Stimulated activated CD4-positive, alpha-beta T cell treated with anti-CD3 and anti-CD28 coated beads, Interleukin-2, amount 100 ng/mL, for 24 hours (primary cell): ENCODE data around the gene PIM2.
"Not testable (repeated sequence)": the region's sequence is repeated elsewhere in the genome, so short reads cannot be mapped to it uniquely, and the experiment has no call there.

Source experiments
- DNase-seq, 2 donors: peaks; one replicate each; pipeline ENCODE4 v3.0.0-alpha.2; 2020

PIM2 gene

DNA sequence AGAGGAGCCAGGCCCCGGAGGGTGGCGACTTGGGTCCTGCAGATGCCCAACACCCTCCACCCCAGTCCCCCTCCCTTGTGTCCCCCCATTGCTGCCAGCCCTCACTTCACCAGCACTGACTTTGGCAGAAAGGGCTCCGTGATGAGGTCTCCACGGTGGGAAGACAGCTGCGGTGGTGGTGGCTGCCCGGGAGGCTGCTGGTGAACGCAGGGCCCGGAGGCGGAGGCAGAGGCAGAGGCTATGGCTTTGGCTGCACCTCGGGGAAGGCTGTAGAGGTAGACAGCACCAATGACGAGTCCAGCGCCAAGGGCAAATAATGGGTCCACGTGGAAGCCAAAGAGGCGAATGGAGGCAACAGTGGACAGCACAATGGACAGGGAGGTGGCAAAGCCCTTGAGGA is 14.2 kb downstream of the PIM2 start:
- no peak for DNase-seq

DNA sequence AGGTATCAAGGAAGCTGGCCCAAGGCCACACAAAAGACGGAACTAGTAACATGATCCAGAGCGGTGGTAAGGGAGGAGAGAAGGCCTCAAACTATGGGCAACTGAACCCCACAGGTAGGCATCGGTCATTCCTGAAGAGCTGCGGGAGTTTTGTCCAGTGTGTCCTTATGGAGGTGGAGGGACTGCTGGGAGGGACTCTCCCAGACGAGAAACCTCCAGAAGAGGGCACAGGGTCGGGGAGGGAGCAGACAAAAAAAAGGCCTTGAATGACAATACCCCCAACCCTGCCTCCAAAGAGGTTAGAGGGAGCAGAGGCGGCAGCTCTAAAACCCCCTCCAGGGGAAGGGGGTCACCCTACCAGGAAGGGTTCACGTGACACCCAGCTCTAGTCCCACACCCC is 14.6 kb downstream of the PIM2 start:
- no peak for DNase-seq

GRCh38 chrX:48903290-48903689 is 15.5 kb downstream of the PIM2 start:
- DNase-seq, result no peak

DNA sequence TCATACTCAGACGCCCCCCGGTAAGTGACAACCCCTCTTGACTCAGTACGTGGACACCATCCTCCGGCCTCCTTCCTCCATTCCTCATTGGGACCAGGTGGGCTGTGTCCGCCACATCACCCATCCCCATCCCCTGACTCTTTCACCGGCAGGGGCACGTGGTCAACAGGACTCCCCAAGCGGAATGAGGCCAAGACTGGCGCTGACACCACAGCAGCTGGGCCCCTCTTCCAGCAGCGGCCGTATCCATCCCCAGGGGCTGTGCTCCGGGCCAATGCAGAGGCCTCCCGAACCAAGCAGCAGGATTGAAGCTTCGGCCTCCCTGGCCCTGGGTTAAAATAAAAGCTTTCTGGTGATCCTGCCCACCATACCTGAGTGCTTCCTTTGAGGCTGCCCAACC is 16.0 kb downstream of the PIM2 start:
- DNase-seq, result no peak

DNA sequence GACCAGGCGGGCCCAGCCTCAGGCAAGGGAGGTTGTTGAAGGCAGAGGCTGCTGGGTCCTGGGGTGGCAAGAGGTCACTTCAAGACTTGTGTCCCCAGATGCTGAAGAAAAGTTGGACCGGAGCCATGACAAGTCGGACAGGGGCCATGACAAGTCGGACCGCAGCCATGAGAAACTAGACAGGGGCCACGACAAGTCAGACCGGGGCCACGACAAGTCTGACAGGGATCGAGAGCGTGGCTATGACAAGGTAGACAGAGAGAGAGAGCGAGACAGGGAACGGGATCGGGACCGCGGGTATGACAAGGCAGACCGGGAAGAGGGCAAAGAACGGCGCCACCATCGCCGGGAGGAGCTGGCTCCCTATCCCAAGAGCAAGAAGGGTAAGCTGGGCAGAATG is 16.7 kb downstream of the PIM2 start:
- DNase-seq, result no peak

DNA sequence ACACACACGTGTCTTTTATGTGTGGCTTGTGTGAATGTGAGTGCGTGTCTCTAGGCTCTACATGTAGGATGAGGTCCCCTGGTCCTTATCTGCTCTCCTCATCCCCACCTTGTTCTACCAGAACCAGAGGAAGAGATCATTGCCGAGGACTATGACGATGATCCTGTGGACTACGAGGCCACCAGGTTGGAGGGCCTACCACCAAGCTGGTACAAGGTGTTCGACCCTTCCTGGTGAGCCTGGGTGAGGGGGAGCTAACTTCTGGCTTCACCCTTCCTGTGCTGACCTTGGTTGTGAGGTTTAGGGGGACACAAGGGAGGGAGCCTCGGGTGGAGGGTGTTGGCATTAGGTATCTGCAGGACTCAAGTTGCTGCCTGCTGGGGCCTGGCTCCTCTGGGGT is 17.8 kb downstream of the PIM2 start:
- DNase-seq, result no peak

- DNase-seq, result no peak
These were observed 19.8 kb downstream of the PIM2 start for GRCh38 chrX:48899078-48899410.

DNA sequence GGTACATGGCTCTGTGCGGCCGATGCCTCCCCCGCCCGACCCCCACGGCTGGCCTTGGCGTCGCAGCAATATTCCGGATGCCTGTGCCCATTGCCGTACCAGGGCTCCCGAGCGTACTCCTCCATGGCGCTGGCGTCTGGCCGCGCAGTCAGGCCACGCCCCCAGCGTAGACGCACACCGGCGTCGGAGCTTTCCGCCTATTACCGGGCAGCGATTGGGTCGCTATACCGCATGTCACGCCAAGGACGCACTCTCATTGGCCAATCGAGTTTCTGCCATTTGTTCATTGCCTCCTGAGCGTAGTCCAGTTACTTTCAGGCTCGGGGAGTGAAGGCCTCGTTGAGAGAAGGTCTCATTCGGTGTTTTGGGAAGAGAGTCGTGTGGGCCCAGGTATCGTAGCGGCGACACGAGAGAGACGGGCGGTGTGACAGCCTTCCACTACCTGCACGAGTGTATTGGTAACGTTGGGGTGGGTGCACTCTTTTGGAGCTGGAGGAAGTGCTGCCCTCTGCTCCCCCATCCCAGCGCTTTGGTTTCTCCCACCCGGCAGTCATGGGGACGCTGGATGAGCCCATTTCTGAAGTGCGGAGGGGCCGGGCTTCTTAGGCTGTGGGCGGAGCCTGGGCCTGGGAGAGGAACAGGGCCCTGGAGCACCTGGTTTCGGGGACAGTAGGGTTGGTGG is 21.1 kb downstream of the PIM2 start, which contains the start of the genes PQBP1 and TIMM17B:
Gene PQBP1 (plus strand): TSS at position 306 of the 682 bp plus-strand sequence. CDS start 580 bp downstream, outside the sequence.
Gene TIMM17B (minus strand): TSS at position 144 of the 682 bp plus-strand sequence. CDS start 19 bp downstream, at position 125.
- DNase-seq, result peak; percentile 84

DNA sequence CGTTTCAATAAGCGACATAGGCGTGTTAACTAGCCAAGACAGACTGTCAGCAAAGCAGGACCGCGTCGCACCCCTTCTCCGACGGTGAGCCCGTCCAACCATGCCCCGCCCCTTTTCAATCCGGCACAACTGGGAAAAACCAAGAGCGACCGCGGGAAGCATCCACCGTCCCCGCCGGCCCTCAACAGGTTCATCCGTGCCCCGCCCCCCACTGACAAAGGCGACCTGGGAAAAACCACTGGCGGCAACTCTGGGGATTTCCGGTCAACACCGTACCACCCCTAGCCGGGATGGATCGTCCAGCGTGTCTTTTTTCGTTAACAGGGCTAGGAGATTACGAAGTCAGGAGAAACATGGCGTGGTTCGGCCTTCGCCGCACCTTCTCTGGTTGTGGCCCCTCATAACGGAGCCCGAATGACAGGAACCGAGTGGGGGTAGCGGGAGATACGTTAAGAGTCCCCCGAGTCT is 21.6 kb downstream of the PIM2 start:
- DNase-seq, result peak; percentile 70

- no peak for DNase-seq
These were observed 22.2 kb downstream of the PIM2 start for GRCh38 chrX:48896611-48897011.

- DNase-seq, result no peak
These were observed 23.9 kb downstream of the PIM2 start for GRCh38 chrX:48894891-48895290.

- DNase-seq, result no peak
These were observed 25.1 kb downstream of the PIM2 start for GRCh38 chrX:48893556-48894348.

GRCh38 chrX:48892896-48893295 is 25.9 kb downstream of the PIM2 start:
- no peak for DNase-seq

GRCh38 chrX:48891402-48892288 is 27.2 kb downstream of the PIM2 start:
- peak; percentile 74 to 77 for DNase-seq

DNA sequence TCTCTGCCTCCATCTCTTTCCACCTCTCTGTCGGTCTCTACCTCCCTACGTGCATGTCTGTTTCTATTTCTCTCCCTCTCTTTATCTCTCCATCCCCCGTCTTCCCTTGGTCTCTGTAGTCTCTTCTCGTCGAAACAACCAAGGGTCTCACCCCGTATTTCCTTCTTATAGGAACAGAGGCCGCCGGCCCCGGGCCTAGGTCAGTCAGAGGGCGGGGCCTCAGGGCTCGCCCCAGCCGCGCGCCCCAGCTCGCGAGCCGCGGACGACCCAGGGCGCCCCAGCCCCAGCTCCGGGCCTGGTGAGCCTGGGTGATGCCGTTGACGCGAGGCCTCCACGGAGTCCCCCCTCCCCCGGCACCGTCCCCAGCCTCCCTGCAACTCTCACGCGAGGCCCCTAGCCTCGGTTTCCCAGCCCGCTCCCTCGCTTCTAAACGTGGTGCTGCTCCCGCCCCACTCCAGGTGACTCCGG is 27.9 kb downstream of the PIM2 start:
- peak; percentile 32 to 34 for DNase-seq

GRCh38 chrX:48890296-48890925 is 28.4 kb downstream of the PIM2 start:
- peak in 1 of 2 donors; percentile 25 for DNase-seq

GRCh38 chrX:48886586-48886985 is 32.2 kb downstream of the PIM2 start:
- not testable (repeated sequence) for DNase-seq

- no peak for DNase-seq
These were observed 35.1 kb downstream of the PIM2 start for GRCh38 chrX:48883729-48884128.

DNA sequence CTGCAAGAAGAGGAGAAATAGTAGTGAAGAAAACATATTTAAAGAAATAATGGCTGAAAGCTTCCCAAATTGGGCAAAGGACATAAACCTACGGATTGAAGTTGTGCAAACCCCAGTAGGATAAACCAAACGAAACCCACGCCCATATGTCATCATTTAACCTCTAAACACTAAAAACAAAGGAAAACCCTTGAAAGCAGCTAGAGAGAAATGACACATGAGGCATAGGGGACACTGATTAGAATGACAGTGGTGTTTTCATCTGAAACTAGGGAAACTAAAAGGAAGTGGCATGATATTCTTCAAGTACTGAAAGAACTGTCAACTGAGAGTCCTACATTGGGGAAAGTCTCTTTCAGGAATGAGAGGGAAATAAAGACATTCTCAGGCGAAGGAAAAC is 41.9 kb downstream of the PIM2 start:
- not testable (repeated sequence) for DNase-seq

DNA sequence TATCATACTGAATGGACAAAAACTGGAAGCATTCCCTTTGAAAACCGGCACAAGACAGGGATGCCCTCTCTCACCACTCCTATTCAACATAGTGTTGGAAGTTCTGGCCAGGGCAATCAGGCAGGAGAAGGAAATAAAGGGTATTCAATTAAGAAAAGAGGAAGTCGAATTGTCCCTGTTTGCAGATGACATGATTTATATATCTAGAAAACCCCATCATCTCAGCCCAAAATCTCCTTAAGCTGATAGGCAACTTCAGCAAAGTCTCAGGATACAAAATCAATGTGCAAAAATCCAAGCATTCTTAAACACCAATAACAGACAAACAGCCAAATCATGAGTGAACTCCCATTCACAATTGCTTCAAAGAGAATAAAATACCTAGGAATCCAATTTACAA is 46.8 kb downstream of the PIM2 start:
- DNase-seq, result not testable (repeated sequence)

DNA sequence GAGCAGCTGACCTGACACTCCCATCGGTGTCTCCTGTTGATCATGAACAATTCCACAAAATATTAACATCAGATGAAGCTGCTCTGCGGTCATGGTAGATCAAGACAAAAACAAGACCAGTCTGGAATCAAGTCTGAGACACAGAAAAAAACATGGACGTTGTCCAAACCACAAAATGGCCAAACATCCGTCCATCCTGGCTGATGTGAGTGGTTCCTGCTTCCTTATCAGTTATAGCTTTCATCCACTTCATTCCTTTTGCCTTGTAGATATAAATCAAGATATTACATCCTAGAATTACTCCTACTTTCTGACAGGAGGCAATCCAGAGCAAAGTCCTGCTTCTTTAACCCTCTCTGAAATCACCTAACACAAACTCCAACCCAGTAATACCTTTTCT is 54.6 kb downstream of the PIM2 start:
- DNase-seq, result no peak
